HepG2 (cell line): ENCODE results near the gene SLX9. TPM values are rescaled to one million over a fixed set of nuclear protein-coding genes. Genes with fewer than 3 reads are reported as not detected.

Experiments
- ARNT ChIP-seq: fragments of 450-650 bp; IDR thresholded peaks from 2 replicates; pipeline ENCODE4 v1.6.1; 2017
- CBX5 ChIP-seq: sonication (generic); formaldehyde crosslinking; IDR thresholded peaks from 2 replicates; pipeline ENCODE4 v1.4.0; 2020; ENCODE audit warnings: missing genetic modification reagents, borderline replicate concordance
- DMTF1 ChIP-seq: sonication (generic); formaldehyde crosslinking; IDR thresholded peaks from 2 replicates; pipeline ENCODE4 v1.4.0; 2020; ENCODE audit warnings: mild to moderate bottlenecking, missing genetic modification reagents
- KAT7 ChIP-seq: IDR thresholded peaks from 2 replicates; pipeline ENCODE4 v1.6.1; 2018; ENCODE audit warnings: borderline replicate concordance, missing compliant biosample characterization
- MIER2 ChIP-seq: IDR thresholded peaks from 2 replicates; pipeline ENCODE4 v1.6.1; 2016; ENCODE audit warnings: missing biosample characterization, missing genetic modification reagents
- NFATC3 ChIP-seq: sonication (generic); formaldehyde crosslinking; IDR thresholded peaks from 2 replicates; pipeline ENCODE4 v1.5.1; 2020; ENCODE audit warnings: mild to moderate bottlenecking, missing genetic modification reagents
- PITX1 ChIP-seq: sonication (generic); formaldehyde crosslinking; IDR thresholded peaks from 2 replicates; pipeline ENCODE4 v1.5.1; 2020; ENCODE audit warnings: mild to moderate bottlenecking, missing genetic modification reagents
- RERE ChIP-seq: IDR thresholded peaks from 2 replicates; pipeline ENCODE4 v1.6.1; 2016; ENCODE audit warnings: low read depth, missing genetic modification reagents, missing compliant biosample characterization
- U2AF1 ChIP-seq: fragments of 200-400 bp; formaldehyde crosslinking; optimal IDR thresholded peaks from 2 replicates; pipeline ENCODE3; 2017; ENCODE audit warnings: mild to moderate bottlenecking, low read depth, low read length
- ZBTB42 ChIP-seq: sonication (generic); formaldehyde crosslinking; IDR thresholded peaks from 2 replicates; pipeline ENCODE4 v1.5.0; 2020; ENCODE audit warnings: mild to moderate bottlenecking, missing genetic modification reagents
- ZKSCAN1 ChIP-seq: fragments of 150-350 bp; IDR thresholded peaks from 2 replicates; pipeline ENCODE4 v1.6.1; 2014; ENCODE audit warnings: low read length
- ZMAT3 ChIP-seq: sonication (generic); formaldehyde crosslinking; conservative IDR thresholded peaks from 2 replicates; pipeline ENCODE4 v1.7.0; 2021; ENCODE audit warnings: missing genetic modification reagents
- ZNF224 ChIP-seq: sonication (generic); formaldehyde crosslinking; IDR thresholded peaks from 2 replicates; pipeline ENCODE4 v1.5.0; 2020; ENCODE audit warnings: mild to moderate bottlenecking, missing genetic modification reagents
- ZNF232 ChIP-seq: sonication (generic); formaldehyde crosslinking; IDR thresholded peaks from 2 replicates; pipeline ENCODE4 v1.4.0; 2020; ENCODE audit warnings: missing genetic modification reagents, borderline replicate concordance
- ZNF3 ChIP-seq: IDR thresholded peaks from 2 replicates; pipeline ENCODE4 v1.7.0; 2017; ENCODE audit warnings: inconsistent platforms
- ZNF577 ChIP-seq: sonication (generic); formaldehyde crosslinking; IDR thresholded peaks from 2 replicates; pipeline ENCODE4 v1.4.0; 2020; ENCODE audit warnings: mild to moderate bottlenecking, low read depth, missing genetic modification reagents, borderline replicate concordance
- ZNF772 ChIP-seq: sonication (generic); formaldehyde crosslinking; IDR thresholded peaks from 2 replicates; pipeline ENCODE4 v1.5.0; 2020; ENCODE audit warnings: mild to moderate bottlenecking, missing genetic modification reagents
- polyA plus RNA-seq, 8 experiments: library from polyadenylated mRNA; depleted of rRNA in 3 of 8; stranded (reverse) in 7 of 8; unstranded in 1 of 8; fragments of >200 nt; fragmentation: Illumina TruSeq in 4 of 8; extraction: Trizol in 4 of 8; gene quantifications; 2 replicates each; pipeline versions ENCODE4 v1.2.1 to v1.2.3, GENCODE V29; 2011 to 2016; ENCODE audit warnings: low read depth in 4 of 8, missing spikeins in 1 of 8, mixed read lengths in 1 of 8; ENCODE audit not compliant: insufficient read depth in 1 of 8
- total RNA-seq, 5 experiments: library from RNA; depleted of rRNA; stranded (reverse); fragments of >200 nt; fragmentation: Illumina TruSeq; extraction: Trizol; gene quantifications; 2 replicates each; pipeline ENCODE4 v1.2.3, GENCODE V29; 2016; ENCODE audit warnings: low read depth in 1 of 5
- TF ChIP-seq, protein P1 (sequence below): sonication (generic); formaldehyde crosslinking; IDR thresholded peaks from 2 replicates; pipeline ENCODE4 v1.5.0; 2020; ENCODE audit warnings: mild to moderate bottlenecking, missing genetic modification reagents, borderline replicate concordance
- TF ChIP-seq, protein P2 (sequence below): sonication (generic); formaldehyde crosslinking; IDR thresholded peaks from 2 replicates; pipeline ENCODE4 v1.4.0; 2020; ENCODE audit warnings: missing genetic modification reagents, borderline replicate concordance

The SLX9 gene
- total and polyA plus RNA-seq, 2 of the 13 experiments (the other 11 are each of a cell fraction or from before 2014, with no cell fraction given) = 21.0 to 47.1 TPM

DNA sequence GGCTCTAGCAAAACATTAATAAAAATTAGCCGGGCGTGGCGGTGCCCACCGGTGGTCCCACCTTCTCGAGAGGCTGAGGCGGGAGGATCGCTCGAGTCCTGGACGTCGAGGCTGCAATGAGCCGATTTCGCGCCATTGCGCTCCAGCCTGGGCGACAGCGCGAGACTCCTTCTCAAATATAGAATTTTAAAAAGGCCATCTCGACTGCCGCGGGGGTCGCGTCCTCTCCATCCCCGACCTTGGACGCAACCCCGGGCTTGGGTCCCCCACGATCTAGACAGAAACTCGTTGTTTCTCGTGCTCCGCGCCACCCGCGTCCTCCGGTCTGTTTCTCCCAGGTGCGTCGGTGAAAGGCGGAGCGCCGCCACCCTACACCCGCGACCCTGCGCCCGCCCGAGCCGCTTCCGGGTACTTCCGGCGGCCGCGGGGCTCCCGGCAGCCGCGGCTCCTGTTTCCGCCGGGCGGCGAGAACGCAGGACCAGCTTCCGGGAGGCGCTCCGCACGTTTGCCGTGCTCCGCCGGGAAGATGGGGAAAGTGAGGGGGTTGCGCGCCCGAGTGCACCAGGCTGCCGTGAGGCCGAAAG is at the start of gene SLX9 (continued):
- TF ChIP-seq RERE (CRISPR knock-in tag) = 0 out of 2 replicates have a peak, but pooled peaks have one; percentile 14
- TF ChIP-seq PITX1 (CRISPR knock-in tag) = peak; percentile 28; the same call in 1 of the 2 replicates
- 0 out of 2 replicates have a peak, but pooled peaks have one; percentile 48 for TF ChIP-seq ZNF577
- no peak for TF ChIP-seq ARNT
- peak; percentile 90 for TF ChIP-seq ZNF772 (CRISPR knock-in tag)
- TF ChIP-seq MIER2 (CRISPR knock-in tag) = peak; percentile 82; the same call in 1 of the 2 replicates
- peak; percentile 44 for TF ChIP-seq U2AF1
- TF ChIP-seq KAT7 (CRISPR knock-in tag) = peak; percentile 87
- TF ChIP-seq ZNF232 = no peak
- TF ChIP-seq ZBTB42 = no peak
- peak; percentile 81; the same call in 1 of the 2 replicates for TF ChIP-seq ZMAT3 (CRISPR knock-in tag)
- peak; percentile 95; the same call in 1 of the 2 replicates for TF ChIP-seq ZNF224
- no peak for TF ChIP-seq NFATC3 (CRISPR knock-in tag)
- TF ChIP-seq, protein P1, sequence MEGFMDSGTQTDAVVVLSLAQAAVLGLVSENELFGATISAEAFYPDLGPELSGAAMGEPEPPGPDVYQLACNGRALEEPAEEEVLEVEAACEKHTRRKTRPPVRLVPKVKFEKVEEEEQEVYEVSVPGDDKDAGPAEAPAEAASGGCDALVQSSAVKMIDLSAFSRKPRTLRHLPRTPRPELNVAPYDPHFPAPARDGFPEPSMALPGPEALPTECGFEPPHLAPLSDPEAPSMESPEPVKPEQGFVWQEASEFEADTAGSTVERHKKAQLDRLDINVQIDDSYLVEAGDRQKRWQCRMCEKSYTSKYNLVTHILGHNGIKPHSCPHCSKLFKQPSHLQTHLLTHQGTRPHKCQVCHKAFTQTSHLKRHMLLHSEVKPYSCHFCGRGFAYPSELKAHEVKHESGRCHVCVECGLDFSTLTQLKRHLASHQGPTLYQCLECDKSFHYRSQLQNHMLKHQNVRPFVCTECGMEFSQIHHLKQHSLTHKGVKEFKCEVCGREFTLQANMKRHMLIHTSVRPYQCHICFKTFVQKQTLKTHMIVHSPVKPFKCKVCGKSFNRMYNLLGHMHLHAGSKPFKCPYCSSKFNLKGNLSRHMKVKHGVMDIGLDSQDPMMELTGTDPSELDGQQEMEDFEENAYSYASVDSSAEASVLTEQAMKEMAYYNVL = peak; percentile 77; the same call in 1 of the 2 replicates
- TF ChIP-seq, protein P2, sequence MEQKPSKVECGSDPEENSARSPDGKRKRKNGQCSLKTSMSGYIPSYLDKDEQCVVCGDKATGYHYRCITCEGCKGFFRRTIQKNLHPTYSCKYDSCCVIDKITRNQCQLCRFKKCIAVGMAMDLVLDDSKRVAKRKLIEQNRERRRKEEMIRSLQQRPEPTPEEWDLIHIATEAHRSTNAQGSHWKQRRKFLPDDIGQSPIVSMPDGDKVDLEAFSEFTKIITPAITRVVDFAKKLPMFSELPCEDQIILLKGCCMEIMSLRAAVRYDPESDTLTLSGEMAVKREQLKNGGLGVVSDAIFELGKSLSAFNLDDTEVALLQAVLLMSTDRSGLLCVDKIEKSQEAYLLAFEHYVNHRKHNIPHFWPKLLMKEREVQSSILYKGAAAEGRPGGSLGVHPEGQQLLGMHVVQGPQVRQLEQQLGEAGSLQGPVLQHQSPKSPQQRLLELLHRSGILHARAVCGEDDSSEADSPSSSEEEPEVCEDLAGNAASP = peak; percentile 55
- peak; percentile 61 for TF ChIP-seq ZKSCAN1
- 0 out of 2 replicates have a peak, but pooled peaks have one; percentile 35 for TF ChIP-seq DMTF1 (CRISPR knock-in tag)
- 0 out of 2 replicates have a peak, but pooled peaks have one; percentile 67 for TF ChIP-seq CBX5 (CRISPR knock-in tag)
- TF ChIP-seq ZNF3 (CRISPR knock-in tag) = no peak
